Nephron (organoid): ENCODE results near the gene CCNY.

Experiments
- H3K27ac Mint-ChIP-seq, 3 experiments: 2 replicates each; pipeline ENCODE4 v1.8.0; 2020; ENCODE audit warnings: mixed read lengths in 3 of 3, mild to moderate bottlenecking in 2 of 3, moderate library complexity in 1 of 3
- H3K27me3 Mint-ChIP-seq: 2 replicates; pipeline ENCODE4 v1.8.0; 2021; ENCODE audit warnings: low read depth, mild to moderate bottlenecking, moderate library complexity, mixed read lengths
- H3K36me3 Mint-ChIP-seq: 2 replicates; pipeline ENCODE4 v1.8.0; 2020; ENCODE audit warnings: low read depth, mixed read lengths
- H3K4me1 Mint-ChIP-seq: 2 replicates; pipeline ENCODE4 v1.8.0; 2020; ENCODE audit warnings: mixed read lengths
- H3K4me3 Mint-ChIP-seq, 3 experiments: 2 replicates each; pipeline ENCODE4 v1.8.0; 2020; ENCODE audit warnings: mild to moderate bottlenecking in 3 of 3, mixed read lengths in 3 of 3, moderate library complexity in 2 of 3
- H3K9me3 Mint-ChIP-seq: 2 replicates; pipeline ENCODE4 v1.8.0; 2020; ENCODE audit warnings: mixed read lengths
- TF ChIP-seq, protein P1 (sequence below), 3 experiments: fragments of 200-600 bp; sonication (generic); IDR thresholded peaks; one replicate each; pipeline ENCODE4 v1.5.0; 2021; ENCODE audit warnings: antibody characterized with exemption in 3 of 3; ENCODE audit not compliant: unreplicated experiment in 3 of 3

Gene CCNY

GRCh38 chr10:35336084-35336831 lies at the start of gene CCNY:
Gene CCNY (plus strand): TSS chr10:35336509. CDS start chr10:35337054, 545 bp downstream.
- TF ChIP-seq, protein P1, sequence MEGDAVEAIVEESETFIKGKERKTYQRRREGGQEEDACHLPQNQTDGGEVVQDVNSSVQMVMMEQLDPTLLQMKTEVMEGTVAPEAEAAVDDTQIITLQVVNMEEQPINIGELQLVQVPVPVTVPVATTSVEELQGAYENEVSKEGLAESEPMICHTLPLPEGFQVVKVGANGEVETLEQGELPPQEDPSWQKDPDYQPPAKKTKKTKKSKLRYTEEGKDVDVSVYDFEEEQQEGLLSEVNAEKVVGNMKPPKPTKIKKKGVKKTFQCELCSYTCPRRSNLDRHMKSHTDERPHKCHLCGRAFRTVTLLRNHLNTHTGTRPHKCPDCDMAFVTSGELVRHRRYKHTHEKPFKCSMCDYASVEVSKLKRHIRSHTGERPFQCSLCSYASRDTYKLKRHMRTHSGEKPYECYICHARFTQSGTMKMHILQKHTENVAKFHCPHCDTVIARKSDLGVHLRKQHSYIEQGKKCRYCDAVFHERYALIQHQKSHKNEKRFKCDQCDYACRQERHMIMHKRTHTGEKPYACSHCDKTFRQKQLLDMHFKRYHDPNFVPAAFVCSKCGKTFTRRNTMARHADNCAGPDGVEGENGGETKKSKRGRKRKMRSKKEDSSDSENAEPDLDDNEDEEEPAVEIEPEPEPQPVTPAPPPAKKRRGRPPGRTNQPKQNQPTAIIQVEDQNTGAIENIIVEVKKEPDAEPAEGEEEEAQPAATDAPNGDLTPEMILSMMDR (IDR thresholded peaks at IDR 0.05; ENCODE audit: unreplicated experiment in 3 of 3) = no peak
- Mint-ChIP-seq H3K27me3 (no peaks in the 10 kb centered on the region), H3K4me1 (peaks cover 75% of the 10 kb centered on the region), H3K27ac (peak within 1 kb of the TSS; percentile 57 to 93 (median 87)), H3K9me3 (no peaks in the 10 kb centered on the region), H3K4me3 (peak within 1 kb of the TSS; percentile 95 to 96 (median 95)), H3K36me3 (peaks cover 15% of the 10 kb centered on the region)

DNA sequence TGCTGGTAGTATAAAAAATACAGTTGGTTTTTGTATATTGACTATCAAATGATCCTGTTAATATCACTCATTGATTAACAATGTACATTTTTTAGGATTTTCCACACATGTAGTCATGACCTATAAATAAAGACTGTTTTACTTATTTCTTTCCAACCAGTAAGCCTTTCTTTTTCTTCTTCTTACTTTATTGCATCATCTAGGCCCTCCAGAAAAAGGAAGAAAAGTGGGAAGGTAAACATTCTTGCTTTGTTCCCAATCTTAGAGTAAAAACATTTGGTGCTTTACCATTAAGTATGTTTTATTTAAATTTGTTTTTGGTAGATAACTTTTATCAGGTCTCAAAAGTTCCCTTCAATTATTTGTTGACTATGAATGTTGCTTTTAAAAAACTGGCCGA lies 47.1 kb upstream of the CCNY start:
- no peak overlapping the region for H3K4me3 Mint-ChIP-seq
- no peaks in the 10 kb centered on the region for H3K27me3 Mint-ChIP-seq
- H3K27ac Mint-ChIP-seq = no peak overlapping the region
- no peaks in the 10 kb centered on the region for H3K36me3 Mint-ChIP-seq
- no peaks in the 10 kb centered on the region for H3K4me1 Mint-ChIP-seq
- TF ChIP-seq, protein P1 (IDR thresholded peaks at IDR 0.05; ENCODE audit: unreplicated experiment in 3 of 3) = no peak
- H3K9me3 Mint-ChIP-seq = no peaks in the 10 kb centered on the region

DNA sequence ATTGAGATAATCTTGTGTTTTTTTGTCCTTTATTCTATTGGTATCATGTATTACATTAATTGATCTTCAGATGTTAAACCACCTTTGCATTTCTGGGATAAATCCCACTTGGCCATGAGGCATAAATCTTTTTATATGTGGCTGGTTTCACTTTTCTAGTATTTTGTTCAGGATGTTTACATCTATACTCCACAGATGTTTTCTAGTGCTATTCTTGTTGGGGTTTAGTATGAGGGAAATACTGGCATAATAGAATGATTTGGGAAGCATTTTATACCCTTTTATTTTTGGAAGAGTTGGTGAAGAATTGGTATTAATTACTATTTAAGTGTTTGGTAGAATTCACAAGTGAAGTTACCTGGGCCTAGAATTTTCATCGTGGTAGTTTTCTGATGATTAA lies 41.8 kb upstream of the CCNY start:
- H3K36me3 Mint-ChIP-seq = no peaks in the 10 kb centered on the region
- no peak overlapping the region for H3K4me3 Mint-ChIP-seq
- no peak overlapping the region for H3K27ac Mint-ChIP-seq
- no peaks in the 10 kb centered on the region for H3K4me1 Mint-ChIP-seq
- TF ChIP-seq, protein P1 (IDR thresholded peaks at IDR 0.05; ENCODE audit: unreplicated experiment in 3 of 3) = no peak
- peaks cover 4% of the 10 kb centered on the region for H3K27me3 Mint-ChIP-seq
- peaks cover 8% of the 10 kb centered on the region for H3K9me3 Mint-ChIP-seq

GRCh38 chr10:35299016-35299415 lies 37.3 kb upstream of the CCNY start:
- no peak overlapping the region for H3K27ac Mint-ChIP-seq
- no peaks in the 10 kb centered on the region for H3K36me3 Mint-ChIP-seq
- H3K27me3 Mint-ChIP-seq = peaks cover 4% of the 10 kb centered on the region
- TF ChIP-seq, protein P1 (IDR thresholded peaks at IDR 0.05; ENCODE audit: unreplicated experiment in 3 of 3) = no peak
- peaks cover 8% of the 10 kb centered on the region for H3K9me3 Mint-ChIP-seq
- peaks cover 6% of the 10 kb centered on the region for H3K4me1 Mint-ChIP-seq
- no peak overlapping the region for H3K4me3 Mint-ChIP-seq

GRCh38 chr10:35300063-35300699 lies 36.1 kb upstream of the CCNY start:
- TF ChIP-seq, protein P1 (IDR thresholded peaks at IDR 0.05; ENCODE audit: unreplicated experiment in 3 of 3) = no peak
- Mint-ChIP-seq H3K4me3 (no peak overlapping the region), H3K9me3 (peaks cover 8% of the 10 kb centered on the region), H3K27ac (no peak overlapping the region), H3K27me3 (peaks cover 4% of the 10 kb centered on the region), H3K36me3 (no peaks in the 10 kb centered on the region), H3K4me1 (peaks cover 6% of the 10 kb centered on the region)
